22Rv1 (cell line): ENCODE results near the gene ZMYND19.

ENCODE experiments used
- ZFX ChIP-seq: fragments of 450-650 bp; IDR thresholded peaks from 2 replicates; pipeline ENCODE4 v1.6.1; 2017; ENCODE audit warnings: antibody characterized with exemption, borderline replicate concordance
- TF ChIP-seq, protein P1 (sequence below): fragments of 450-650 bp; IDR thresholded peaks from 2 replicates; pipeline ENCODE4 v1.5.1; 2017; ENCODE audit warnings: mild to moderate bottlenecking

DNA sequence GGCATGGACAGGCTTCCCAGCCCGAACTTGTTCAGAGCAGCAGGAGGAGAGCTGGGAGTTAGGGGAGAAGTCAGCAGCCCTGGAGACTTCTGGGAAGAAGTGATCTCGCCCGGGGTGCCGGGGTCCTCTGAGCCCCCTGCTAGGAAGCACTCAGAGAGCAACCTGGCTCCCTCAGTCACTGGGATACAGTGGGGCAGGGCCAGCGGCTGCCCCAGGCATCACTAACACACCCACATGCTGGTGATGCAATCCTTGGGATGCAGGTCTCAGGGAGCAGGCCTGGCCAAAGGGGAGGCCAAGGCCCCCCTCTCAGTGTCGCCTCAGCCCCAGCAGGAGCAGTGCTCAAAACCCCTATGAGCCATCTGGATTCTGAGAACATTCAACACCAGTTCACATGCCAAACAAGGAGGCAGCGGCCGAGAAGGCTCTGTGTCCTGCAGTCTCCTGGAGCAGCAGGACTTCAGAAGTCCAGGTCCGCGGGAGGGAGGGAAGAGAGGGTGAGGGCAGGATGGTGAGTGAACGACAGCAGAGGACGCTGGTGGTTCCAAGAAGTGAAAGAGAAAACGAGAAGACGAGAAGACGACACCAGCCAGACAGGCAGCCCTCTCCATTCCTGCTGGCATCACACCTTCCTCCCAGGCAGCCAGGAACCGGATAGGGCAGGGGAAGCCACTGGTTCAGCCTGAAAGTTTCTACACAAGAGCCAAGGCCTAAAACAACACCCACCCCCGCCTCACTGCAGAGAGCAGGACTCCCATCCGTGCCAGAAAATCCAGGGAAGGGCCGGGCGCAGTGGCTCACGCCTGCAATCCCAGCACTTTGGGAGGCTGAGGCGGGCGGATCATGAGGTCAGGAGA lies 42.4 kb downstream of the ZMYND19 start:
- TF ChIP-seq, protein P1, sequence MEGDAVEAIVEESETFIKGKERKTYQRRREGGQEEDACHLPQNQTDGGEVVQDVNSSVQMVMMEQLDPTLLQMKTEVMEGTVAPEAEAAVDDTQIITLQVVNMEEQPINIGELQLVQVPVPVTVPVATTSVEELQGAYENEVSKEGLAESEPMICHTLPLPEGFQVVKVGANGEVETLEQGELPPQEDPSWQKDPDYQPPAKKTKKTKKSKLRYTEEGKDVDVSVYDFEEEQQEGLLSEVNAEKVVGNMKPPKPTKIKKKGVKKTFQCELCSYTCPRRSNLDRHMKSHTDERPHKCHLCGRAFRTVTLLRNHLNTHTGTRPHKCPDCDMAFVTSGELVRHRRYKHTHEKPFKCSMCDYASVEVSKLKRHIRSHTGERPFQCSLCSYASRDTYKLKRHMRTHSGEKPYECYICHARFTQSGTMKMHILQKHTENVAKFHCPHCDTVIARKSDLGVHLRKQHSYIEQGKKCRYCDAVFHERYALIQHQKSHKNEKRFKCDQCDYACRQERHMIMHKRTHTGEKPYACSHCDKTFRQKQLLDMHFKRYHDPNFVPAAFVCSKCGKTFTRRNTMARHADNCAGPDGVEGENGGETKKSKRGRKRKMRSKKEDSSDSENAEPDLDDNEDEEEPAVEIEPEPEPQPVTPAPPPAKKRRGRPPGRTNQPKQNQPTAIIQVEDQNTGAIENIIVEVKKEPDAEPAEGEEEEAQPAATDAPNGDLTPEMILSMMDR, result no peak
- no peak for TF ChIP-seq ZFX
